ENCODE measurements around the gene TBC1D14. TPM values are rescaled to one million over a fixed set of nuclear protein-coding genes. Genes with fewer than 3 reads are reported as not detected.
A peak's percentile ranks its signal among the peaks of the same experiment; 100 is the strongest.

Gene TBC1D14
- total RNA-seq, 1 donor from 2014 or later, result 68.2 TPM

DNA sequence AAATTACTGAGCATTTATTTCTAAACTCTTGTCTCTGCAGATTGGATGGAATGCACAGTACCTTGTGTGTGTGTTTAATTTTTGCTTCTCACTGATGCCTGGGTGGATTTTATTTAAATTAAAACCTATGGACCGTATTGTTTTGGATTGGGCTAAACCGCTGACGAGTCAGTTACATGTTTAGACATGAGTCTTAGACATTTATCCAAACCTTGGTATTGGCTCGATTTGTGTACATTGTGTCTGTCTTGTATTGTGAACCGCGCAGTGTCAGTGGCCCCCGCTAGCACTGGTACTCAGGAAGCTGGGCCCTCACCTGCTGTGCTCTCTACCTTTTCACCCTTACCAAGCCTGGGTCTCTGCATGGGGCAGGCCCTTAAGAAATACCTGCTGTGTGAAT is 92.7 kb downstream of the TBC1D14 start:
- intact Hi-C loops (cut with DNase I), result no loop called here
- DNase-seq (ENCODE audit: low spot score), result no peak
- no peak for ATAC-seq

DNA sequence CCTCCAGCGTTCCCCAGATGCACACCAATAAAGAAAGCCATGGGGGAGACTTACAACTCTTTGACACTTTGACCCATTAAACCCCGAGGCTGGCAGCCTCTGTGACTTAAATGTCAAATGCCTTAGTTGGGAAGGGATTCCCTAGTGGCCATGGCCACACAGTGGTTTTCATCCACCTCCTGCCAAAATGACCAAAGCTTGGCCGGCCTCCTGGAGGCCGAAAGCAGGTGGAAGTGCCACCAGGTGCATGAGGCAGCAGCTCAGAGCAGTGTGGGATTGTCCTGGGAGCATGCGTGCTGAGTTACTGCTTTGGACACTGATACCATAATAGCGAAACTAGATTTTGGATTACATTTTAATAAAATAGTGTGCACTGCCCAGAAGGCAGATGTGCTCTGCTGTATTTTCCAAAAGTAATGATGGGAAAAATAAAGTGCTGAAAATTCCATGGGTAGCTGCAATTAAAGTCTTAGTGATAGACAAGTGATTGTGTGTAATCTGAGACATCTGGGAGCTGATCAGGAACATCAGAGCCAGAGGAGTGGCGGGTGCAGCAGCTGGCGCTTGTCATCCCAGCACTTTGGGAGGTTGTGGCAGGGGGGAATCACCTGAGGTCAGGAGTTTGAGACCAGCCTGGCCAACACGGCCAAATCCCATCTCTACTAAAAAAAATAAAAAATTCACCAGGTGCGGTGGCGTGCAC is 93.7 kb downstream of the TBC1D14 start:
- ATAC-seq (no peak), DNase-seq (ENCODE audit: low spot score) (peak; percentile 31)
- intact Hi-C loops (cut with DNase I), result no loop called here

DNA sequence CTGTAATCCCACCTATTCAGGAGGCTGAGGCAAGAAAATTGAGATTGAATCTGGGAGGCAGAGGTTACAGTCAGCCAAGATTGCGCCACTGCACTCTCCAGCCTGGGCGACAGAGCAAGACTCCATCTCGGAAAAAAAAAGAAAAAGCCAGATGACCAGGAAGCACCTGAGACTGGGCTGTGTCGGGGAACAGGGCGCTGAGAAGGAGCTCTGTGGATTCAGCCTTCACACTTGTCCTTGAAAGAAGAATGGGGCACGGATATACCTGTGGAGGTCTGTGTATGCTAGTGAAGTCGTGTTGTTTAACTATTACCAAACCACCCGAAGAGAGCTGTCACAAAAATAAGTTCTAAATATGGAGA is 94.2 kb downstream of the TBC1D14 start:
- intact Hi-C loops (cut with DNase I), result no loop called here
- ATAC-seq (no peak), DNase-seq (ENCODE audit: low spot score) (peak; percentile 23)

DNA sequence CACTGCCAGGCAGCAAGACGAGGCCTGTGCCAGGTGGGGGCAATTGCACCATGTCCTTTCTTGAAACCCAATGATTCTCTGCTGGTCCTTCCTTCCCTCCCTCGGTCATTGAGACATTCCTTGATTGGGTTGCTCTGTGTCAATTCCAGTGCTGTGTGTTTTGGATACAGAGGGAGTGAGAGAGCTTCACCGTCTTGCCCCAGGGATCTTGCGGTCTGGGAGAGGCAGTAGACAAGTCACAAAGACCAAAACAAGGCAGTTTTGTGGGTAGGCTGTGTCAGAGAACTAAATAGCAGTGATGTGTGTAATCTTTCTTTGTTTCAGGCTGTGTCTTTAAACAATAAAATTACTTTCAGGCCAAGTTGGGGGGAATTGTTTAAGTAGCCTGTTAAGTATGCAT is 94.7 kb downstream of the TBC1D14 start:
- peak; percentile 25 for DNase-seq (ENCODE audit: low spot score)
- ATAC-seq, result peak; percentile 31
- intact Hi-C loops (cut with DNase I), result no loop called here

DNA sequence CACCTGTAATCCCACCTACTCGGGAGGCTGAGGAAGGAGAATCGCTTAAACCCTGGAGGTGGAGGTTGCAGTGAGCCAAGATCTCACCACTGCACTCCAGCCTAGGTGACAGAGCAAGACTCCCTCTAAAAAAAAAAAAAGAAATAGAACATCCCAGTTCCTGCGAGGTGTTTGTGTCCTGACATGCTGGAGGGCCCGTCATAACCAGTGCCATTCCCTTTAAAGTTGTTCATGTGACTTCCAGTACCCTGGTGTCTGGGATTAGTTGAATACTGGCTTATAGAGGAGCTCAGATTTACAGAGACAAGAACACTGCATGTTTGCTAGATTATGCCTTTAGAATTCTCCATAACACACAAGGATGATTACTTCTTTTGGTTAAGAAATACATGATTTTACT is 95.9 kb downstream of the TBC1D14 start:
- ATAC-seq (no peak), DNase-seq (ENCODE audit: low spot score) (peak; percentile 5)
- intact Hi-C loops (cut with DNase I), result no loop called here

DNA sequence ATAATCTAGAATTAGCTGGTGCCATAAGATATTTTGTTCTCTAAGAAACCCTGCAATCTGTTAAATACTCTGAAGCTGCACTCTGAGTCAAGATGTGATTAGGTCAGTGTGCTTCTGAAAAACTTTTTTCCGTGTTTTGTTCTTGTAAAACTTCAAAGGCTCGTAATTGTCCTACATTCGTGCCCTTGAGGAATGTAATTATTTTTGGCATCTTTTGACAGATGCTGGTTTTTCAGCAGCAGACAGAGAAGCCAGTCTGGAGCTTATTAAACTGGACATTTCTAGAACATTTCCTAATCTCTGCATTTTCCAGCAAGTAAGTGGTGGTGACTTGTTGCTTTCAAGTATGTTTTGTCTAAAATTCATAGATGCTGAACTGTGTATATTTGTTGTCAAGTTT is 96.8 kb downstream of the TBC1D14 start:
- DNase-seq (ENCODE audit: low spot score), result no peak
- no peak for ATAC-seq
- intact Hi-C loops (cut with DNase I), result no loop called here

DNA sequence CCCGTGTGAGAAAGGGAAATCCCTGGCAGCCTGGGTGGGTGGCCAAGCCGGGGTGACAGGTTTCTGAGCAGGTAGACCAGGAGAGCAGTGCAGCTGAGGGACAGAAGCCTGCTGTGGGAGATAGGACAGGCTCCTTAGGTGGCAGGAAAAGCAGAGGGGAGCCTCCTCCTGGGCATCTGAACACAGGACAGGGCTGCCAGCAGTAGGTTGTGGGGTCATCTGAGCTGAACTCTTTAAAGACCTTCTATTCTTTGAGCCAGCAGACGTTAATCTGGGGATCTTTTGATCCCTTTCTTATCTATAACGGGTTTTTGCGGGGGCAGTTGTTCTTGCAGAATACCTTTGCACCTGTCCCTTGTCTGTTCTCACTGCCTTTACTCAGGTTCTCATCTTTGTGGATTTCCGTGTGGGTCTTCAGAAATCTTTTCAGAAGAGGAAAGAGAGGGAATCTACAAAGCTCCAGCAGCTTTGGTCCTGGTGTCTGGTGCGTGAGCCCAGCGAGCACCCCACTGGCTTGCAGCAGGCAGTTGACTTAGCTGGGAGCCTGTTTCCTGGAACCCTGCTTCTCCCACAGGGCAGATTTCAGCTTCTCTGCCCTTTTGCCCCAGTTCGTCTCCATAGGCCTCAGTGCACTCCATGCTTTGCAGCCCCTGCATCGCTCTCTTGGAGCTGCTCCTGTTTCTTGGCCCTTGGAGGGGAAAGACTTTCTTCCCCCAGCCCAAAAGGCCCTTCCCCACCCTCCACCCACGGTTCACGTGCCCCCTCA is 97.7 kb downstream of the TBC1D14 start:
- intact Hi-C loops (cut with DNase I), result no loop called here
- no peak for ATAC-seq
- DNase-seq (ENCODE audit: low spot score), result no peak

DNA sequence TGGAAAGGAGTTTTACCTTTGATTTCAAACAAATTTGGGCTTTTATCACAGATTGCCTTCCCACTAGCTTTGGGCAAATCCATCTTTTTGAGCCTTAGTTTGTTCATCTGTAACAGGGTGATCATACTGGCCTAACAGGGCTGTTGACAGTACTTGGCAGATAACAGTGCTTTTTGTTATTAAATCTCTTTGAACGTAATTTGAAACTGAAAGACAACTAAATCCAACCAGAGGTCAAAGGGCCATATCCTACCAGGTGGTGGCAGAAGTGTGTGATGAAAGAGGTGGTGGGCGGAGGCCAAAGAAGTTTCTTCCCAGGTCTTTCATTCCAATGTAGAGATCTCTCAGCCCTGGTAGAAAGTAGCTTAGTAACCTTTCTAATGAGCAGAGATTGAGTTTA is 98.3 kb downstream of the TBC1D14 start:
- ATAC-seq, result no peak
- DNase-seq (ENCODE audit: low spot score), result no peak
- intact Hi-C loops (cut with DNase I), result no loop called here

DNA sequence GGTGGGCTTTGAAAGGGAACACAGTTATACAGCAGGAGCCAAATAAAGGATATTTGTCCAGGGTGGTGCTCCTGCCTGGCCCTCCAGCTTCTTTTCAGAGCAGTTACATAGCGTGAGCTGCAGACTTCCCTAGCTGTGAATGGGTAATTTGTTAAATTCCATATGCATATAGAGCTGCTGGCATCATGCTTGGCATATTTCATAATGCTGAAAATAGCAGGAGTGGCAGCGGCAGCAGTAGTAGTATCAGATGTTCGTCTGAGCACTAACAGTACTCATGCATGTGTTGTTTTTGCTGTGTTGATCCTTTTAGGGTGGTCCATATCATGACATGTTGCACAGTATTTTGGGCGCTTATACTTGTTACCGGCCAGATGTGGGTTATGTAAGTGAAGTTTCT is 99.9 kb downstream of the TBC1D14 start:
- no peak for ATAC-seq
- no peak for DNase-seq (ENCODE audit: low spot score)
- intact Hi-C loops (cut with DNase I), result no loop called here

DNA sequence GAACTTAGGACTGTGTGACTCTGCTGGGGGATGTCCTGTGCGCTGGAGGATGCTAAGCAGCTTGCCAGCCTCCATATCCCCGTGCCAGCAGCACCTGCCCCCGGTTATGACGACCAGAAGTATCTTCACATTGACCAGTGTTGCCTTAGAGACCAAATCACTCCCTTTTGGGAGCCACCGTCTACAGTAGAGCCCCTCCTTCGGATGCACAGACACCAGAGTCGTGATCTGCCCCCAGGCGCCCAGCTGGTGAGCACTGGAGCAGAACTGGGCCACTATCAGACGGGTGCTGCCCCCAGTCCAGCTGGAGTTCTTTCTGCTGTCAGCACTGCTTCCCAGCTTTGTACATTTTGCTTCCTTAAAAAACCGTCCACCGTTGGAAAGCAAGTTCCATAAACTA is 103.5 kb downstream of the TBC1D14 start:
- DNase-seq (ENCODE audit: low spot score), result no peak
- no peak for ATAC-seq
- intact Hi-C loops (cut with DNase I), result no loop called here

DNA sequence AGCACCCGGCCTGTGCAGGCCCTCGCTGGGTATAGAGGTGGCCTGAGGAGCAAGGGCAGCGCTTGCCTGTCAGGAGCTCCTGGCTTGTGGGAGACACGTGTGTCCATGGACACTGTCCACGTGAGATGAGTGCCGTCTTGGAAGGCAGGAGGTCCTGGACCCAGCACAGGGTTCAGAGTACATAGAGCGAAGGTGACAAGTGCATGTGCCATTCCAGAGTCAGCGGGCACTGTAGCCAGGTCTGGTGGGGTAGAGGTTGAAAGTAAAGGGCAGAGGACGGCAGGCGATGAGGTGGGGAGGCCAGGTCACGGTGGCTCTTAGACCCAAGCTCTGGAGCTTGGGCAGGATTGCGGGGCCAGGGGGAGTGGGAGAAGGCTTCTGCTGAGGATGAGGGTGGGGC is 105.2 kb downstream of the TBC1D14 start:
- DNase-seq (ENCODE audit: low spot score), result no peak
- ATAC-seq, result no peak
- intact Hi-C loops (cut with DNase I), result no loop called here

DNA sequence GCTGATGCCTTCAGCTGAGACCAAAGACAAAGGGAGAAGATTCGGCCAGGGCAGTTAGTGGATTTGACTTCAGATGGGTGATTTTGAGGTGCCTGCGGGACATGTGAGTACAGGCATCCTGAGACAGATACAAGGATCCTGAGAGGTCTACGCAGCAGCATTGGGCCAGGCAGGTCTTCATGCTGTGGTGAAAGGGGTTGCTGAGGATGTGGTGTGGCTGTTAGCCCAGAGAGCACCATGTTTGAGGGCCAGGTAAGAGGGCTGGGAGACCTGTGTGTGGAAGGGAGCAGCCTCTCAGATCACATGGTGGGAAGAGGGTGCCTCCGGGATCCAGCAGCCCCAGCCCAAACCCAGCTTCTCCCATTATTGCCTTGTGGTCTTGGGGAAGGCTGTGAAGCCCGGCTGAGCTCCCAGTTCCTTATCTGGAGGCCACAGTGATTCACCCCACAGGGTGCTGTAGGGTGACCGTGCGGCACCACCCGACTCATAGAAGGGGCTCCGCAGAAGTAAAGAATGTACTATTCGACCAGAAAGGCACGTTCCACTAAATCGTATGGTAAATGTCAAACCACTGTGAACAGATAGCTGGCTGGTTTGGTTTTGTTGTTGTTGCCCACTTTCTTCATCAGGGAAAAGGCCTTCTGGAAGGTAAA is 105.9 kb downstream of the TBC1D14 start:
- intact Hi-C loops (cut with DNase I), result no loop called here
- no peak for DNase-seq (ENCODE audit: low spot score)
- no peak for ATAC-seq

DNA sequence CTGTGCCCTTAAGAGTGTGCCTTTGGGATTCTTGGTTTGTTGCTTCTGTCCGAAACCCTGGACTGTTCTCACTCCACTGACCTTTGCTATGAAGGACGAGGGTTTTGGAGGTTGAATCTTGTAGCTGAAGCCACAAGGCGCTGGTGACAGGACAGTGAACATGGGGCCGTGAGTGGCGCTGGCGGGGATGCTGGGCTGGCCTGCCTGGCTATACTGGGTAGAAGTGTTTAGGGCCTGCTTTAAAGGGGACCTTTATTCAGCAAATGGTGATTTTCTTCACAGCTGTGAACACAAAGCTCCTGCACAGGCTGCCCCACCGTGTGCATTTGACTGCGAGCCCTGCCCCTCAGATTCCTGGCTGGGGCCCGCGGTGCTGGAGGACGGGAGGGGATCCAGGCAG is 106.5 kb downstream of the TBC1D14 start:
- no peak for DNase-seq (ENCODE audit: low spot score)
- ATAC-seq, result no peak
- intact Hi-C loops (cut with DNase I), result no loop called here

DNA sequence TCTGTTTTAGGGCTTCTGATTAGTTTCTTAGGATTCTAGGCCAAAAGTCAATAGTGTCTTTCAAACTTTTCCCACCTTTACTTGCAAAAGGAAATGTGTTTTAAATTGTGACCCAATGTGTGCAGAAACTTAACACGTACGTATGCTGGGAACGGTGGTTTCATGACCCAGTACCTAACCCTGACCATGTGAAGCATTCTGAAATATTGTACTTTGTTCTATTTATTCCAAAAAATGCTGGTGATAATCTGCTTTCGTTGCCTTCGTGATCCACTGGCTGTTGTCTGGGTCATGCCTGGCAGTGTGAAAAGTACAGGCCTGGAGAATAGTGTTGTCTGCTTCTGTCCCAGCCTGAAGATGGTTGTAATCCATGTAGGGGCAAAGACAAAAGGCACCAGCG is 106.9 kb downstream of the TBC1D14 start:
- intact Hi-C loops (cut with DNase I), result no loop called here
- ATAC-seq (no peak), DNase-seq (ENCODE audit: low spot score) (no peak)

DNA sequence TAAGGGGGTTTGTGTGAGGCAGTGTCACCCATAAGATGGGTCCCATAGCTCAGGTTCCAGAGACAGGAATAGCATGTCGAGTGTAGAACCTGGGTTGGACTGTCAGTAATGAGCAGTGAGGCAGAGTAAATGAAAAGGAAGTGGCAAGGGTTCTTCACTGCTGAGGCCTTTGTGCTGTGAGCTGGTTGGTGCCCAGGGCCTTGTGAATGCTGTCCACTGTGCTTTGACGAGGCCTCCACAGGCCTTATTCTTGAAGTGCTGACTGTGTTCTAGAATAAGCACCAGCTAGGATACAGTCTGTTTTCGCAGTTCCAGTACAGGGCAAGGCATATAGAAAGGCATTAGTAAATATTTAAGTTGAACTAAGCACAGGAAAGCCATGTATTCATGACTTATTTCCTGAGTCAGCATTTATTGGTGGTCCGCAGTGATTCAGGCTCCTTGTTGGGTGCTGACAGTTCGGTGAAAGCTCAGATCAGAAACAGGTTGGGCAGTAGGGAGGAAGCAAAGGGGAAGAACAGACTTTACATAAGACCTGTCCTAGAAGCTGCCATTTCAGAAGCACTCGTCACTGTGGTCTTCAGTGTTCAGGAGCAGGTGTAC is 107.9 kb downstream of the TBC1D14 start:
- intact Hi-C loops (cut with DNase I), result no loop called here
- DNase-seq (ENCODE audit: low spot score) (no peak), ATAC-seq (no peak)

DNA sequence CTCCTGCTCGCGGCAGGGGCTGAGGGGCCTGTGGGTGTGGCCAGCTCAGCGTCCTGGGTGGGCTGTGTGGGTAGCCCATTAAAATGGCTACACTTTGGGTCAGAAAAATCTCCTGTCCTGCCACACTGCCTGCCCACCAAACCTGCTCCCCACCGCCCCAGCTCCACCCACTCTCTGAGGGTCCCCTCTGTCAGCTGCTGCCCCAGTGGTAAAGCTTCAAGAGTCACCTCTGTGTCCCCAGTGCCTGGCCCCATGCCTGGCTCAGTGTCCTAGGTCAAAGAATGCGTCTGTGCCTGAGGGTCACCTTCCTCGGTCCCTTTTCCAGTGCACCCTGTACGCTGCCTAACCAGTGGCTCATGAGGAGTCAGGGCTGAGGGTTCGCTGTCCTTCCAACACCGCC is 108.7 kb downstream of the TBC1D14 start:
- no peak for DNase-seq (ENCODE audit: low spot score)
- intact Hi-C loops (cut with DNase I), result no loop called here
- no peak for ATAC-seq

DNA sequence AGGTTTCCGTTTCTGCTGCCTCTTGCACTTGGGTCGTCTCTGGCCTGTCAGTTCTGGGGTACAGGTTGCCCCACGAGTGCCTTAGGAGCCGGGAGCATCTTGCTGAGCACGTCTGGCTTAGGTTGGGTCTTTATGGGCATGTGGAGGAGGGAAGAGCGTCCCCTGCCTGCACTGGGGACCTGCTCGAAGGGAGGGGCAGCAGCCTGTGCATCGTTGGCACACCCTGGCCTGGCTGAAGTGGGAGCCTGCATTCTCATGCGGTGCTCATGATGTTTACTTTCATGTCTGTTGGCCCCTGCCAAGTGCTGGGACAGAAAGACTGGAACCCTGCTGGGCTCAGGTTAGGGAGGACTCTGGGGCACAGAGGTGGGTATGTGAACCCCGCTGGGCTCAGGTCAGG is 109.7 kb downstream of the TBC1D14 start:
- no peak for DNase-seq (ENCODE audit: low spot score)

DNA sequence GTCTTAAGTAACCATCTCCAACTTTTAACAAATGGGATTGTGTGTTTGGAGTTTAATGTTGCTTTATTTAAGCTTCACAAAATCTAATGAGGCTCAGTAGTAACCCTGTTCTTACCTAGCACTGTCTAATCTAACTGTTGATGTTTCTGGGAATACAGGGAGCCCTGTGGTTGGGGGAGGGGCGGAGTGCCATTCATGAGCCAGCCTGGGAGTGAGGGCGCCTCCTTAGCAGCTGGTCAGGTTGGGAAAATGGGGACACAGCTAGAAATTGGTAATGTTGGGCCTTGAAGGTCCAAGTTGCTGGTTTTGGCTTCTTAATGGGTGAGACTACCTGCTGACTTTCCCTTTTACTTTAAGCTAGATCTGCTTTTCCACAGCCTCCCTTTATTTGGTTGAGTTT is 110.7 kb downstream of the TBC1D14 start:
- intact Hi-C loops (cut with DNase I), result no loop called here
- no peak for ATAC-seq
- no peak for DNase-seq (ENCODE audit: low spot score)

More for the DNA sequence above, 109.7 kb downstream of the TBC1D14 start:
- intact Hi-C loops (cut with DNase I), result no loop called here
- no peak for ATAC-seq

DNA sequence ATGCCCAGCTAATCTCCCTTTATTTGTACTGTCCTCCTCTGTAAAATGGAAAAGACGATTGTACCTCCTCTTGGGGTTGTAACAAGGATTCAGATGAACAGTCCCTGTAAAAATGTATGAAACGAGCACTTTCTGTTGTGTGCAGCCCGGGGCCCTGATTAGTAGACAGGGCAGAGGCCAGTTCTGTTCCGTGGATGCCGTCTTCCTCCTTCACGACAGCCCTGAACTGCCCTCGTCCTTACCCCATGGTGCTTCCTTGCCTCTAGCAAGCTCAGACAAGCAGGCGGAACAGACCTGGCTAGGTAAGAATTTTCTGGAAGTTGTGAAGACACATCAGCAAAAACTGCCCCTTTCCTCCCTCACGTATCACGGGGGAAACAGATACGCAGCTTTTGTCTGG is 111.2 kb downstream of the TBC1D14 start:
- intact Hi-C loops (cut with DNase I), result no loop called here
- DNase-seq (ENCODE audit: low spot score) (no peak), ATAC-seq (no peak)

DNA sequence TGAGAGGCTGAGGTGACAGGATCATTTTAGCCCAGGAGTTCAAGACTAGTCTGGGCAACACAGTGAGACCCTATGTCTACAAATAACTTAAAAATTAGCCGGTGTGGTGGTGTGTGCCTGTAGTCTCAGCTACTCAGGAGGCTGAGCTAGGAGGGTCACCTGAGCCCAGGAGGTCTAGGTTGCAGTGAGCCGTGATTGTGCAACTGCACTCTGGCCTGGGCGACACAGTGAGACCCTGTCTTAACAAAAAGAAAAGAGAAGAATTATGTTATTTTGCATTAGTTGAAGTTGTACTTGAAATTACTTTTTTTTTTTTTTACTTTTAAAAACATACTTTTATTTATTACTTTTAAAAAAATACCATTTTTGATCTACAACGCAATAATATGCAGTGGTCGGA is 111.7 kb downstream of the TBC1D14 start:
- ATAC-seq, result no peak
- DNase-seq (ENCODE audit: low spot score), result no peak
- intact Hi-C loops (cut with DNase I), result no loop called here
